NOMO-1 (cell line): ENCODE measurements around the gene ZBTB5.
"Not testable (repeated sequence)": the region's sequence is repeated elsewhere in the genome, so short reads cannot be mapped to it uniquely, and the experiment has no call there.

Experiments used
- DNase-seq, 2 experiments: peaks; one replicate each; lab custom pipeline; 2025; ENCODE audit not compliant: unreplicated experiment in 2 of 2; lab: John Stamatoyannopoulos, UW

Gene ZBTB5

GRCh38 chr9:37408933-37409710 is 56.1 kb downstream of the ZBTB5 start:
- no peak for DNase-seq

- peak in 1 of 2 experiments; percentile 3 for DNase-seq
These were observed 57.8 kb downstream of the ZBTB5 start for GRCh38 chr9:37407468-37407867.

GRCh38 chr9:37406603-37407401 is 58.4 kb downstream of the ZBTB5 start:
- no peak for DNase-seq

GRCh38 chr9:37405764-37406380 is 59.4 kb downstream of the ZBTB5 start:
- no peak for DNase-seq

- DNase-seq: no peak
These were observed 59.9 kb downstream of the ZBTB5 start for GRCh38 chr9:37405350-37405749.

- DNase-seq: no peak
These were observed 60.7 kb downstream of the ZBTB5 start for GRCh38 chr9:37404590-37404989.

- no peak for DNase-seq
These were observed 65.9 kb downstream of the ZBTB5 start for GRCh38 chr9:37399336-37399735.

- no peak for DNase-seq
These were observed 66.7 kb downstream of the ZBTB5 start for GRCh38 chr9:37398464-37399025.

- DNase-seq: not testable (repeated sequence)
These were observed 67.3 kb downstream of the ZBTB5 start for GRCh38 chr9:37397948-37398347.

- DNase-seq: no peak
These were observed 69.6 kb downstream of the ZBTB5 start for GRCh38 chr9:37395663-37396062.

GRCh38 chr9:37395229-37395628 is 70.0 kb downstream of the ZBTB5 start:
- no peak for DNase-seq

- DNase-seq: no peak
These were observed 73.0 kb downstream of the ZBTB5 start for GRCh38 chr9:37392272-37392671.

- peak in 1 of 2 experiments; percentile 1 for DNase-seq
These were observed 74.5 kb downstream of the ZBTB5 start for GRCh38 chr9:37390759-37391158.
